Measurements from ENCODE around the gene ADGRF3.
"Not testable (repeated sequence)": the region's sequence is repeated elsewhere in the genome, so short reads cannot be mapped to it uniquely, and the experiment has no call there.

The ADGRF3 gene

DNA sequence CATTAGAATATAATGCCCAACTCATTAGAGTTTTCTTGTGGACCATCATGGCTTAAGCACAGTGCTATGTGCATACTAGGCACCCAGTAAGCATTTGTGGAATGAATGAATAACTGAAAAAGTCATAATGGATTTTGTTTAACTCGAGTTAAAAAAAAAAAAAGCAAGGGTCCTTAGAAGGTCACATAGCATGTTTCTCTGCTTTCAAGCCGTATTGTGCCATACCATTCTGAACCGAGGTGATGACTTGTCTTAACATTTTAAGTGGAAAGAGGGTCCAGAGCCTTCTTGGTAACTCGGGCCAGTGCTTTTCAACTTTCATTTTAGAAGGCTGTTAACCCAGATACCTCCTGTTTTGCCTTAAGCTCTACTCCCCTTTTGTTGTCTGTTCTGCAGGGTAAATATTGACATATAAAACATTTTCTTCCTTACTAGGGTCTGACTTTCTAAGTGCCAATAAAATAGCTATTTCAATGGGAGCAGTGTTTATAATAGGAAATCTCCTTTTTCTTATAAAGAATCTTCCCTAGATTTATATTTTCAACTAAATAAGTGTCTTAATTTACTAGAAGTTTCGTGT, 787 bp upstream of the ADGRF3 start:
- no peak for DNase-seq

DNA sequence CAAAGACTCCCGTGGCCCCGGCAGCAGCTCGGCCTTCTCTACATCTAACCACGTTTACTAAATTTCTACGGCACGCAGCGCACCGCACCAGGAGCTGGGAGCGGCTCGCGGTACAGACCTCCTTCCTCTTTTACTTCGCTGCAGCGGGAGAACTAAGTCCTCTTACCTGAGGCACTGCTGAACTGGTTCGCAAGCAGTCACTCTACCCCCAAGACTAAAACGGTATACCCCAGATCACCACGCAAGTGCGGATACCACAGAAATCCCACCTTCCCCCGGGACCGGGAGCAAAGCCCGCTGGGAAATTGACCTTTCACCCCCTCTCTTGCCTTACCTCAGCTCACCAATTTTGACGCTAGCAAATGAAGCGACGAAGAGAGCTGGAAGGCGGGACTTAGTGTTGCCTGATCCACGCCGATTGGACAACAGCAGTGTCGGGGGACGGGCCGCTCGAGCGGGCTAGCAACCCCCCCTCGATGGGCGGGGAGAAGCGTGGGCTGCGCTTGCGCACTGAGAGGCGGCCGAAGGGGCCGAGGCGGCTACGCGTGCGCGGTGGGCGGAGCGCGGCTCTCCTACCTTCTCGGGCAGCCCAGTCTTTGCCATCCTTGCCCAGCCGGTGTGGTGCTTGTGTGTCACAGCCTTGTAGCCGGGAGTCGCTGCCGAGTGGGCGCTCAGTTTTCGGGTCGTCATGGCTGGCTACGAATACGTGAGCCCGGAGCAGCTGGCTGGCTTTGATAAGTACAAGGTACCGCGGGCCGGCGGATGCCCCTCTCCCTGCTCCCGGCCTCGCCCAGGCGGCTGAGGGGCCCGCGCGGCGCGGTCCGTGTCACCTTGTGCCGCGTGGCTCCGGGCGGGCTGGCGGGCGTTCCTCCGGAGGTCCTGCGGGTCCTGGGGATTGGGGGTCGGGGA, 790 bp downstream of the ADGRF3 start, which contains the start of gene SELENOI:
Gene SELENOI, plus strand, starts transcription at position 599 of the 909 bp plus-strand sequence. Its CDS starts 90 bp downstream, at position 689.
- DNase-seq = peak; percentile 100

DNA sequence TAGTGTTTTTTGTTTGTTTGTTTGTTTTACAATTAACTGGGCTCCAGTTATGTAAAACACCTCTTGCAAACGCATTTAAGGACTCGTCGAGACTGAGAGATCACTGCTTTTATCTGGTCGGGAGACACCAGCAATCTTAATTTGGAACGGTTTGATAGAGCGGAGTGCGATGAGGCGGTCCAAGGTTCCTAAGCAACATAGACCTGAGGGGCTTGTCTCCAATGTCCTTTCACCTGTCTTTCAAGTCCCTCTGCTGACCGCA, 1.4 kb downstream of the ADGRF3 start:
- DNase-seq = no peak

DNA sequence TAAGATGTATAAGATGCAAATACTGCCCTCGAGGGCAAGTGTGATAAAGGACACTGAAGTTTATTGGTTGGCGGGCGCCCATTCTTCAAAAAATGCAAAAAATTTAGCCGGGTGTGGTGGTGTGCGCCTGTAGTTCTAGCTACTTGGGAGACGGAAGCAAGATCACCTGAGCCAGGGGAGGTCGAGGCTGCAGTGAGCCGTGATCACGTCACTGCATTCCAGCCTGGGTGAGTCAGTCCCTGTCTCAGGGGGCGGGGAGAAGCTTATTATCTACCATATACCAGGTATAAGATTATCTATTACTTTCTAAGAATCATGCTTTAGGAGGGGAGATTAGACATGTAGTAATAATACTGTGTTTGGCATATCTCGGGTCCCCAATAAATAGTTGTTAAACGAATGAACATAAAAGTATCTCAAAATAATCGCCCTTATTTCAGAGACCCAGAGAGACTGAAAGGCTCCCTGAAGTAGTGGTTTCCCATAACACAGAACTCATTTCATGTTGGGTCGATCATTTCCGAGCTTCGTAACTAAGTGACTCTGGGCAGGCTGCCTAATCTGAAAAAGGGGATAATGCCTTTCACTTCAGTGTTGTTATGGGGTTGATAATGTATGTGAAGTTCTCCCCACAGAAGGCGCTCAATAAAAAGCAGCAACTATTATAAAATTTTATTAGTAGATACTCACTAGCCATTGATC, 1.9 kb downstream of the ADGRF3 start:
- DNase-seq = no peak

DNA sequence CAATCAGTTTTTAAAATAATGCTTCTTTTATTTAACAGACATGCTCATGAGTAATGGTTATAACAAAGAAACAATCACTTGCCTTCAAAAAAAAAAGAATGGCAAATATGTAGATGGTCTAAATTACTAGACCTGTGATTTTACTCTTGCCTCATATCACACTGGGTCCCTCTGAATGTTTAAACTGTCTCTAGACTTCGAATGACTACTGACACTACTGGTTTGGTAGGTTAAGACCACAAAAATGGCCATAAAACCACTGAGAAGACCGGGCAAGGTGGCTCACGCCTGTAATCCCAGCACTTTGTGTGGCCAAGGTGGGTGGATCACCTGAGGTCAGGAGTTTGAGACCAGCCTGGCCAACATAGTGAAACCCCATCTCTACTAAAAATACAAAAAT, 5.8 kb downstream of the ADGRF3 start:
- no peak for DNase-seq

DNA sequence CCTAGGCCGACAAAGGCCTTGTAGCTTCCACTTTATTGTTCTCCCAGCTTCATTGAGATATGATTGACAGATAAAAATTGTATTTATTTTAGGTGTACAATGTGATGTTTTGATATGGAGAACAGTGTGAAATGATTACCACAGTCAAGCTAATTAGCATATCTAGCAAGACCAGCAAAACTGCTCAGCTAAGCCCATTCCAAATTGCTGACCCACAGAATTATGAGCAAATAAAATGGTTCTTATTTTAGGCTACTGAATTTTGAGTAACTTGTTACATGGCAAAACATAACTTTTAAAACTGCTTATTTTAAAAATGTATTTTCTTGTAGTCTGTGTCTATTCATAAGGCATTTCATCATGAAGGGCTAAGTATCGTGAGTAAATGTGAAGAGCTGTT, 9.3 kb downstream of the ADGRF3 start:
- DNase-seq = no peak

DNA sequence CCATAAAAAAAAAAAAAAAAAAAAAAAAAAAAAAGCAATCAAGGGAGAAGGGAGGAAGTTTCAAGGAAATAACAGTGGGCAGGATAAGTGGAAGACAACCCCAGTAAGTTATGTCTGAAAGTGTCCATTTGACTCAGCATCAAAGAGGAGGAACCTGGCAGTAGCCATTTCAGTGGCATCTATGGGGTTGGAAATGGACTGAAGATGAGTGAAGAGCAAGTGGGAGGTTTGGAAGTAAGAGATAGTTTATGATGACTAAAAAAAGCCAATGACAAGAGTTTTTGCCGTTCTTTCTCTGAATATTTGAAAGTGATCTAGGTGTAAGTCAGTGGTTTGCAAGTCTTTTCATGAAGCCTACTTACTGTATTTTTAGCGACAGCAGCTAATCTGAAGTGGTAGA, 9.9 kb downstream of the ADGRF3 start:
- no peak for DNase-seq

DNA sequence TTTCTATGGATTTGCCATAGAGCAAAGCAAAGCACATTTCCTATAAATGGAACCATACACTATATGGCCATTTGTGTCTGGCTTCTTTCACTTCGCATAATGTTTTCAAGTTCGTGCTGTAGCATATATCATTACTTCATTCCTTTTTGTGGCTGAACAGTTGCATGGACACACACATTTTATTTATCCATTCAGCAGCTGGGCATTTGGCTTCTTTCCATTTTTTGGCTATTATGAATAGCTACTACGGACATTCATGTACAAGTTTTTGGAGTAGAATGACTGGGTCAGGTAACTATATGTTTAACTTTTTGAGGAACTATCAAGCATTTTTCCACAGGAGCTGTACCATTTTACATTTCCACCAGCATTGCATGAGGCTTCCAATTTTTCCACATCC, 11.4 kb downstream of the ADGRF3 start:
- no peak for DNase-seq

DNA sequence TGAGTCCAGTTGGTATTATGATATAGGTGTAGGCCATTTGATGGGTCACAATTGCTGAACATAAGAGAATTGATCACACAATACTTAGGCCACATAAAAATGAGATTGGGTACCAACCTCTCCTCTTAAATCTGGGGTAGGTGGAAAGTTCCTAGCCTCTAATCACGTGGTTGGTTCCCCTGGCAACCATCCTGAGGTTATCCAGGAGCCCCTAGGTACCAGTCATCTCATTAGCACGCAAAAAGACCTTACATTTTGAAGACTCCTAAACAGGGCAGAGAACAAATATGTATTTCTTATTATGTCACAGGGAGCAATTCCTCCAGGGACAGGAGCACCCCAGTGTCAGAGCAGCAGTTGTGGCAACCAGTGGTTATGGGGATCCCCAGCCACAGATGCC, 13.3 kb downstream of the ADGRF3 start:
- DNase-seq = no peak

DNA sequence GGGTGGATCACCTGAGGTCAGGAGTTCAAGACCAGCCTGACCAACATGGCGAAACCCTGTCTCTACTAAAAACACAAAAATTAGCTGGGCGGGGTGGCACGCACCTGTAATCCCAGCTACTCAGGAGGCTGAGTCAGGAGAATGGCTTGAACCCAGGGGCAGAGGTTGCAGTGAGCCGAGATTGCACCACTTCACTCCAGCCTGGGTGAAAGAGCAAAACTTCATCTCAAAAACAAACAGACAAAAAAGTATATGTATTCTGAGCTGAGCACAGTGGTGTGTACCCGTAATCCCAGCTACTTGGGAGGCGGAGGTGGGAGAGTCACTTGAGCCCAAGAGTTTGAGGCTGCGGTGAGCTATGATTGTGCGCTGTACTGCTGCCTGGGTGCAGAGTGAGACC, 15.3 kb downstream of the ADGRF3 start:
- DNase-seq = not testable (repeated sequence)

DNA sequence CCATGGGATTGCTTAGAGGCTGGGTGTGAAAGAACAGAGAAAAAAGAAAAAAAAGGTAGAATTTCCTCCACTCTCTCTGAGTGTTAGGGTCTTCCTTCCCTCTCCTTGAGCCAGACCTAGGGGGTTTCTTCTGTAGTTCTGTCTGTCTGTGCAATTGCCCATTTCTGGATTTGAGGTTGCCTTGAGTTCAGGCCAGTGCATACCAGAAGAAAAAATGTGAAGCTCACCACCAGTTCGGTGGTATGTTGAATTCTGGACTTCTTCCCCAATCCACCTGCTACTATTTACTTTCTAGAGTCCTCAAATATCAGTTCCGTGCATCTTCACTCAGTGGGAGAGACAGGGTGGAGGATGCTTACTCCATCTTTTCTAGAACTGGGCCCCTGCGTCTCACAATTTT, 16.0 kb downstream of the ADGRF3 start:
- DNase-seq = no peak

DNA sequence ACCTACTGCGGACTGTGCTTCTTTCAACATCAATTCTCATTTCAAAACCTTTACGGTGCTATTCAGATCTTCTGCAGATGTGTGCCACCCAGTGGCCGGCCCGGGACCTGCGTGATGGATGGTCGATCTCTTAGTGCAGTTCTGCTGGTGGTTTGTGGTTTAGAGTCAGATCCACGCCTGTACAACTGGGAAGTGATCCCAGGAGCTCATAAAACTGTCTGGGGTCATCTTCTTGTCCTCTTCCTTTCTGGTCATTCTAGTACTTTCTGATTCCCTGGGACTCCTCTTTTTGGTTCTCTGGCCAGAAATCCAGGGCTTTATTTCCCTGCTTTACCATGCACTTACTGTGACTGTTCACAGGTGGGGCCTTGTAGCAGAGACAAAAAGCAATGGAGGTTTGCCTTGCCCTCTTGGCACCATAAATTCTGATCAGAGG, 16.5 kb downstream of the ADGRF3 start:
- DNase-seq = peak; percentile 87

DNA sequence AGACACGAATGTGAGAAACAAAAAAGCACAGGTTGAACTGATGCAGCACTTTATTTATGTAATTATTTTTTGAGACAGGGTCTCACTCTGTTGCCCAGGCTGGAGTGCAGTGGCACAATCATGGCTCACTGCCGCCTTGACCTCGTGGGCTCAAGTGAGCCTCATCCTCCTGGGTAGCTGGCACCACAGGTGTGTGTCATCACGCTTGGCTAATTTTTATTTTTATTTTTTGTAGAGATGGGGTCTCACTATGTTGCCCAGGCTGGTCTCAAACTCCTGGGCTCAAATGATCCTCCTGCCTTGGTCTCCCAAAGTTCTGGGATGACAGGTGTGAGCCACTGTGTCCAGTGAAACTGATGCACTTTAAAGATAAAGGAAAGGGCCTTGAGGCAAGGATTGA, 17.5 kb downstream of the ADGRF3 start:
- DNase-seq = not testable (repeated sequence)

DNA sequence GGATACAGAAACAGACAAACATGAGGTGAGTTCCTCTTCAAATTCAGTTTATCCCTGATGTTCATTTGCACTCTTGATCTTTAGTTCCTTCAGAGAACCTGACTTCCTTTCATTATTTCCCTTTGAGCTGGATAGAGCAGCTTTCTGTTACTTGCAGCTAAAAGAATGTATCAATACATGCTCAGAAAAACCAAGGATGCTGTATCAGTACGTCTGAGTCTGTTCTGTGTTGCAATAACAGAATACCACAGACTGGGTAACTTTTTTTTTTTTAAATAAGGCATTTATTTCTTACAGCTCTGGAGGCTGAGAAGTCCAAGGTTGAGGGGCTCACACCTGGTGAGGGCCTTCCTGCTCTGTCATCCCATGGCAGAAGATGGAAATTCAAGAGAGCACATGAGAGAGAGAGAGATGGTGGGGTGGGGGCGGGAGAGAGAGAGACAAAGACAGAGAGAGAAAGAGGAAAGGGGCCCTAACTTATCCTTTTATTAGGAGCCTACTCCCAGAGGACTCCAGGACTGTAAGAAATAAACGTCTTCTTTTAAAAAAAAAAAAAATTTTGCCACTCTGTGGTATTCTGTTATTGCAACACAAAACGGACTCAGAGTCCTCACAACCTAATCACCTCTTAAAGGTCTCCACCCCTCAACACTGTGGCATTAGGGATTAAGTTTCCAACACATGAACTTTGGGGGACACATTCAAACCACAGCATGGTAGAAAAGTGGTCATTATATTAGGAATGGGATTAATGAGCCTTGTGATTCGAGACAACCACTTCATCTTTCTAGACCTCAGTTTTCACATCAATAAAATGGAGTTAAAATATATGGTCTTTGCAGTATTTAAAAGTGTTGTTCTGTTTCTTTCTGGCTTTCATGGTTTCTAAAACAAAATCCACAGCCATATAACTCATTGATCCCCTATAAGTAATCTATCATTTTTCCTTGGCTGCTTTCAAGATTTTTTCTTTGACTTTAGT, 19.0 kb downstream of the ADGRF3 start:
- no peak for DNase-seq

DNA sequence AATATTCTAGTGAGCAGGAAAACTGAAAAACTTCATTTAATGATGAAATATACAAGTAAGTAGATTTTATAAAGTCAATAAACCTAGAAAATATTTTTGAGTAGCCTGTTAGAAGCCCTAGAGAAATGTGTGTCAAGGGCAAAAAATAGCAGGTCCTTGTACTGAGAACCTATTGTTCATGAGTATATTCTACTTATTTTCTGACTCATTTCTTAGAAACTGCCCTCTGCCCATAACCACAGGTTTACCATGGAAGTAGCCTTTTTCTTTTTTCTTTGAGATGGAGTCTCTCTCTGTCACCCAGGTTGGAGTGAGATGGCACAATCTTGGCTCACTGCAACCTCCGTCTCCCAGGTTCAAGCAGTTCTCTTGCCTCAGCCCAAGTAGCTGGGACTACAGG, 20.1 kb downstream of the ADGRF3 start:
- DNase-seq = no peak

DNA sequence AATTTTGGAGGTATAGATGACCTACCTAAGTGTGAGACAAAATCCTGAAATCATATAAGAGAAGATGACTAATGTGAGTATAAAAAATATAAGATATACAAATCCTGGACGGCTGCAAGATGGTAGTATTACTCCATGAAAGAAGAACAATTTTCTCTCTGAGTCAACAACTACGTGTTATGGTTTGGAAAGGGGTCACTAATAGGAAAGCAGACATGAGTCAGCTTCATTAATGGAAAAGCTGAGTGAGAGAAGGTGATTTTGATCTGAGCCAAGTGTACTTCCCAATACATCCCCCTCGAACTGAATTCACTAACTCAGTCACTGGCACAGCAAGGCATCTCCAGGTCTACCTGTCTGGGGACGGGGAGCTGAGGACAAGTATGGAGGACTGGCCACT, 20.7 kb downstream of the ADGRF3 start:
- no peak for DNase-seq

DNA sequence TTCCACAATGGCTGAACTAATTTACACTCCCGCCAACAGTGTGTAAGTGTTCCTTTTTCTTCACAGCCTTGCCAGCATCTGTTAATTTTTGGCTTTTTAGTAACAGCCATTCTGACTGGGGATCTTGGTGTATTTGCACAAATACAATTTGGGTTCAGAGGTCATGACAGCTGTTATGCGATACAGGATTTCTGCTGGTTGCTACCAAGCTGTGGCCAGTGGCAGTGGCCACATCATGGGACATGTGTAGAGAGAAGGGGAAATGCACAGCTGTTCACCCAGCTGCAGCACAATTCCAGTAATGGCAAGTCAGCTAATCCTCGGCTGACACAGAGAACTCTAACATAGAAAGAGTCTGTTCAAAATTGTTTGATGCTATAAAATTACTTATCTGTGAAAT, 21.7 kb downstream of the ADGRF3 start:
- no peak for DNase-seq

DNA sequence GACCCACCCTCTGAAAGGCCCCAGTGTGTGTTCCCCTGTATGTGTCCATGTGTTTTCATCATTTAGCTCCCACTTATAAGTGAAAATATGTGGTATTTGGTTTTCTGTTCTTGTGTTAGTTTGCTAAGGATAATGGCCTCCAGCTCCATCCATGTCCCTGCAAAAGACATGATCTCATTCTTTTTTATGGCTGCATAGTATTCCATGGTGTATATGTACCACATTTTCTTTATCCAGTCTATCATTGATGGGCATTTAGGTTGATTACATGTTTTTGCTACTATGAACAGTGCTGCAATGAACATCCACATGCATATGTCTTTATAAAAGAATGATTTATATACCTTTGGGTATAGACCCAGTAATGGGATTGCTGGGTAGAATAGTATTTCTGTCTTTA, 22.1 kb downstream of the ADGRF3 start:
- DNase-seq = not testable (repeated sequence)

DNA sequence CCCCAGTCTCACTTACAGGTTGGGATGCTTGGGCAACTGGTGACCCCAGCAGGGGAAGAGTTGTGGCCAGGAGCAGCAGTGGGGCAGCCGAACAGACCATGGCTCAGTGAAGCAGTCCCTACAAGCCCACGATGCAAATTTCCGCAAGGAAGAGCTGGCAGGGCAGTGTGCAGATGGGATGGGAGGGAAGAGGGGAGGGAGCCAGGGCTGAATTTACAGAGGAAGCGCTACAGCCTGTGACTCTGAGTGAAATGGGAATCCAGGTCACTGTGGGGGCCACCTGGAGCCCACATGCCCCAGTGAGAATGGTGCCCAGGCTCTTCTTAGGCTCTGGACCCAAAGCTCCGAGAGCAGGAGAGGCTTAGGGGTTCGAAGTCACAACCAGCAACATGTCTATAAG, 27.6 kb downstream of the ADGRF3 start:
- no peak for DNase-seq

DNA sequence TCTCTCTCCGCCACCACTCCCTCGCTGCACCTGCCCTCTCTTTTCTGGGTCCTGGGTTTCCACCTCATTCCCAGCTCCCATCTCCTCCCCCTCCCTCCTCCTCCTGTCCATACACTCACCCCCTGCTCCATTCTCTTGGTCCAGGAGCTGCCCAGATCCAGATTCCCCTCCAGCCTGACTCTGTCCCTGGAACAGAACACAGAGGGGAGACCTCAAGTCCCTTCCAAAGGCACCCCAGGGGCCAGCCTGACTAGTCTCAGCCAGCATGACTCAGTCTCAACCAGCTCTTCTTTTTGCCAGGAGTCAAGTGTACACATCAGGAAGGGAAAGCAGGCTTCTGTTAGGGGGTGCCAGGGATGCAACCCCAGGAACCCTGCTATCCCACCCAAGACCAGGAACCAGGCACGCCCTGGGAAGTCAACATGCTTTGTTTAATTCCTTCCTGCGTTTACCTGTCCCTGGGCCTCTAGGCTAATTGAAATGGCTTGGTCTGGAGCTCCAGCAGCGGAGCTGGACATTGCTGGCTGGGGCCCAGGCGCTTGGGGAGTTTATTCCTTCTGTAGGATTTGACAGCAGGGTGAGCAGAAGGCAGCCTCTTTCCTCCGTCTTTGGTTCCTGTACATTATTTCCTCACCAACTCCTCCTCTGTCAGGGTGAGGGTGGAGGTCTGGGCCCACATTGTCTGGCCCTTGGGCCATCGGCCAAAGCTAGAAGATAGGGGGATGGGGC, 29.0 kb downstream of the ADGRF3 start:
- no peak for DNase-seq

DNA sequence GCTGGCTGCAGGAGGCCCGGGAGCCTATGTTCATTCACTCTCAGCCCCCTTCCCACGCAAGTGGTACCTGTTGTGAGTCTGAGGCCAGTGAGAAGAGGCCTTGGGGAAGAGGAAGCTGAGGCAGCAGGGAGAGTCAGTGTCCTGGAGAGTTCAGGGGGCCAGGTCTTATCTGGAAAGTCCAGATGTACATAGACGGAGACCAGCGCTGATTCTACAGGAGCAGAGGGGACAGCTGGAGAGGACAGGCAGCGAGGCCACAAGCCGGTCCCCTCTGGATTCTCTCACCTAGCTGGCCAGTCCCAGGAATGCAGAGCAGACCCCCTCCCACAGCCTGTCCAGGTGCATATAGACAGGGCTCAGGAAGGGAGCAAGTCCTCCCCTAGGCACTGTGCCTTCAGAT, 29.7 kb downstream of the ADGRF3 start:
- DNase-seq = no peak

DNA sequence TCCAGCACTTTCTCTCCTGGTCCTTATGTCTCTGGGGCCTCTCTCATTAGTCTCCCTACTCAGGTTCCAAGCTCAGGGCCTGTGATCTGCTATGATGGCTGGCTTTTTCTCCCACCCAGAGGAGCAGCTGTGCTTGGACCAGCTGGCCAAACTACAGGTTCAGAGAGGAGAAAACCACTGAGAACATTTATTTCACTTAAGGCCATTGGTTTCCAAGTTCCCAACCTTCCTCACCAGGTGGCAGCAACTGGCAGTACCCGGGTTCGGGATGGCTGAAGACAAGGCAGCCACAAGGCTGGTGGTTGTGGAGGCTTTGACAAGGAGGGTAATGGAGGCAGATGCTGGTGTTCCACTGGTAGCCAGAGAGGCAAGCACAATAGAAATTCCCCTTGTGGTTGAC, 30.5 kb downstream of the ADGRF3 start:
- DNase-seq = no peak

Measured in activated CD4-positive, alpha-beta T cell treated with anti-CD3 and anti-CD28 coated beads, Interleukin-2, amount 50 U/mL, for 16 hours (primary cell).